GM12872 (cell line): ENCODE data around the gene NRCAM.

Experiments used
- CTCF ChIP-seq: IDR thresholded peaks from 3 replicates; pipeline ENCODE4 v1.5.1; 2011; ENCODE audit warnings: low read depth, mild to moderate bottlenecking, low read length, moderate library complexity; ENCODE audit not compliant: insufficient read depth

Gene NRCAM

GRCh38 chr7:108278776-108279175 is 177.5 kb downstream of the NRCAM start:
- no peak for TF ChIP-seq CTCF

GRCh38 chr7:108278281-108278680 is 178.0 kb downstream of the NRCAM start:
- no peak for TF ChIP-seq CTCF

GRCh38 chr7:108270385-108271015 is 185.7 kb downstream of the NRCAM start:
- no peak for TF ChIP-seq CTCF

- TF ChIP-seq CTCF: no peak
Measured at GRCh38 chr7:108268200-108268820, 187.9 kb downstream of the NRCAM start.

- no peak for TF ChIP-seq CTCF
Measured at GRCh38 chr7:108267615-108268014, 188.6 kb downstream of the NRCAM start.

- no peak for TF ChIP-seq CTCF
Measured at GRCh38 chr7:108266491-108266890, 189.7 kb downstream of the NRCAM start.

GRCh38 chr7:108266035-108266434 is 190.2 kb downstream of the NRCAM start:
- TF ChIP-seq CTCF: no peak
